K562 (cell line): Measurements from ENCODE around the gene SAPCD1. TPM values are rescaled to one million over a fixed set of nuclear protein-coding genes. Genes with fewer than 3 reads are reported as not detected.

Source experiments
- BCL6 ChIP-seq: fragments of 250-450 bp; sonication (Bioruptor Pico); IDR thresholded peaks from 2 replicates; pipeline ENCODE4 v1.4.0; 2020
- BDP1 ChIP-seq: IDR thresholded peaks from 3 replicates; pipeline ENCODE4 v1.6.1; 2011; ENCODE audit not compliant: insufficient read length, insufficient read depth
- ETV6 ChIP-seq, 3 experiments: fragments of 150-350 bp in 1 of 3; sonication (generic) in 1 of 3; formaldehyde crosslinking in 1 of 3; IDR thresholded peaks; 2 replicates each; pipeline versions ENCODE4 v1.6.1 to v1.8.0; 2014 to 2022; ENCODE audit warnings: borderline replicate concordance in 2 of 3, low read depth in 2 of 3, antibody characterized with exemption in 1 of 3, low read length in 1 of 3, mild to moderate bottlenecking in 1 of 3, missing genetic modification reagents in 1 of 3
- FOXM1 ChIP-seq, 2 experiments: fragments of 450-650 bp in 1 of 2; sonication (generic) in 1 of 2; formaldehyde crosslinking in 1 of 2; IDR thresholded peaks; 2 replicates each; pipeline versions ENCODE4 v1.6.1 to v1.9.0; 2017 to 2022; ENCODE audit warnings: low read depth in 2 of 2, mild to moderate bottlenecking in 2 of 2, missing genetic modification reagents in 1 of 2, moderate library complexity in 1 of 2
- KDM4B ChIP-seq, 2 experiments: fragments of 450-650 bp in 1 of 2; sonication (generic) in 1 of 2; IDR thresholded peaks; 2 replicates each; pipeline ENCODE4 v1.6.1; 2016 to 2017; ENCODE audit warnings: borderline replicate concordance in 2 of 2, antibody characterized with exemption in 1 of 2, low read depth in 1 of 2, mild to moderate bottlenecking in 1 of 2
- KLF6 ChIP-seq: fragments of 250-450 bp; sonication (Bioruptor Pico); IDR thresholded peaks from 2 replicates; pipeline ENCODE4 v1.4.0; 2020; ENCODE audit warnings: mild to moderate bottlenecking, moderate library complexity, borderline replicate concordance
- NFXL1 ChIP-seq: fragments of 450-650 bp; formaldehyde crosslinking; IDR thresholded peaks from 2 replicates; pipeline ENCODE4 v1.4.0; 2021; ENCODE audit warnings: mild to moderate bottlenecking
- NR2C2 ChIP-seq, 2 experiments: fragments of 200-800 bp in 1 of 2; sonication (Bioruptor generic) in 1 of 2; sonication (generic) in 1 of 2; formaldehyde crosslinking in 1 of 2; IDR thresholded peaks; 2 replicates each; pipeline versions ENCODE4 v1.6.1 to v1.8.0; 2016 to 2022; ENCODE audit warnings: mild to moderate bottlenecking in 1 of 2, missing compliant biosample characterization in 1 of 2, missing genetic modification characterization in 1 of 2, missing genetic modification reagents in 1 of 2
- NR2F6 ChIP-seq: fragments of 450-650 bp; formaldehyde crosslinking; IDR thresholded peaks from 2 replicates; pipeline ENCODE4 v1.4.0; 2020; ENCODE audit warnings: mild to moderate bottlenecking
- POLR2G ChIP-seq: fragments of 200-400 bp; formaldehyde crosslinking; IDR thresholded peaks from 2 replicates; pipeline ENCODE4 v1.6.1; 2017; ENCODE audit warnings: low read depth, mild to moderate bottlenecking, antibody characterized with exemption, low read length, moderate library complexity
- RB1 ChIP-seq: fragments of 450-650 bp; IDR thresholded peaks from 2 replicates; pipeline ENCODE4 v1.6.1; 2017; ENCODE audit warnings: low read depth, mild to moderate bottlenecking
- RCOR1 ChIP-seq, 2 experiments: IDR thresholded peaks; 2 replicates each; pipeline ENCODE4 v1.6.1; 2012; ENCODE audit warnings: low read depth in 2 of 2, low read length in 2 of 2, borderline replicate concordance in 1 of 2, improper control_type of control experiment in 1 of 2
- YY1 ChIP-seq, 3 experiments: IDR thresholded peaks; 2 replicates each; pipeline ENCODE4 v1.6.1; 2011; ENCODE audit warnings: low read length in 2 of 3, mild to moderate bottlenecking in 2 of 3, moderate library complexity in 2 of 3, borderline replicate concordance in 1 of 3, control low read depth in 1 of 3, low read depth in 1 of 3; ENCODE audit not compliant: insufficient read depth in 3 of 3, insufficient replicate concordance in 2 of 3, control insufficient read depth in 1 of 3, insufficient read length in 1 of 3; ENCODE audit errors: extremely low read depth in 1 of 3
- ZNF324 ChIP-seq: fragments of 250-450 bp; sonication (Bioruptor Pico); IDR thresholded peaks from 2 replicates; pipeline ENCODE4 v1.4.0; 2020; ENCODE audit warnings: mild to moderate bottlenecking
- ZNF354B ChIP-seq: fragments of 250-450 bp; sonication (Bioruptor Pico); IDR thresholded peaks from 2 replicates; pipeline ENCODE4 v1.4.0; 2020
- ZNF717 ChIP-seq: fragments of 250-450 bp; sonication (Bioruptor Pico); IDR thresholded peaks from 2 replicates; pipeline ENCODE4 v1.5.0; 2021
- ZNF75A ChIP-seq: fragments of 450-650 bp; formaldehyde crosslinking; IDR thresholded peaks from 2 replicates; pipeline ENCODE4 v1.4.0; 2020; ENCODE audit warnings: mild to moderate bottlenecking
- polyA plus RNA-seq, 8 experiments: library from polyadenylated mRNA; depleted of rRNA in 4 of 8; stranded (reverse) in 5 of 8; unstranded in 3 of 8; fragments of >200 nt; fragmentation: Nextera tagmentation in 2 of 8; fragmentation: Illumina TruSeq in 1 of 8; extraction: Ambion mirVana in 2 of 8; extraction: Trizol in 1 of 8; gene quantifications; 2 replicates each; pipeline versions ENCODE4 v1.2.1 to v1.2.3, GENCODE V29; 2011 to 2014; ENCODE audit warnings: inconsistent platforms in 1 of 8, missing spikeins in 1 of 8
- total RNA-seq, 7 experiments: library from RNA; depleted of rRNA in 6 of 7; stranded (reverse); fragments of >200 nt in 6 of 7; fragmentation: Illumina TruSeq in 2 of 7; extraction: Trizol in 2 of 7; gene quantifications; 2 replicates each; pipeline versions ENCODE4 v1.2.1 to v1.2.3, GENCODE V29; 2011 to 2021; ENCODE audit warnings: low replicate concordance in 1 of 7
- TF ChIP-seq, protein P1 (sequence below): fragments of 450-650 bp; IDR thresholded peaks from 2 replicates; pipeline ENCODE4 v1.6.1; 2016; ENCODE audit warnings: low read depth

SAPCD1 gene
- total and polyA plus RNA-seq, 9 of the 15 experiments (the other 6 are each of a cell fraction or from before 2014, with no cell fraction given), result 2.6 to 30.2 (median 7.4) TPM

DNA sequence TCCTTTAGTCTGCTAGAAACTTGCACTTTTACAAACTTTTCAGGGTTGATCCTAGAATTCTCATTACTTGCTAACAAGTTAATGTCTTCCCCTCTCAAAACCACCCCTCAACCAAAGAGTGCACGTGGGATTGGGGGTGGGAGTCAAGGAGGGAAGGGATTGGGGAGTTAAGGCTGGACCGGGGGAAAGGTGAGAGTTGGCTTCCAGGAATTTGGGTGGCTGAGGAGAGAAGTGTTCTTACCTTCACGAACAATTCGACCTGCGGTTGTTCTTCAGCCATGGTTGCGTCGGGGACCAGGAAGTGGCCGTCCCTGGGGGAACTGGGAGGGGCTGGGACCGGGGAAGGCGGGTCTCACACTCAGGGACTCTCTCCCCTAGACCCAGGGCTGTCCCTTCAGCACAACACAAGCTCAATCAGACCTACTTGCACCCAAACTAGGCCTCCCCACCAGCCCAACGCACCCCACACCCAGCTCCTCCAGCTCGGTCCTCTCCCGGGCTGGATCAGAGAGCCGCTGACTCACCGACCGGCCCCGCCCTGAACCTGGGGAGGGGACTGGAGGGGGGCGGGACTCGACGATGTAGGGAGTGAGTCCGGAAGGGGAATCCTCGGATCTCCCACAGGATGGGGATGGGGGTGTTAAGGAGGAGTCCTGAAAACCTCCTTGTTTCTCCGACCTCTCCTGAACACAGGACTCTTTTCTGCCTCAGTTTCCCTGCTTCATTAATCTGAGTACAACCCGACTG, 26.3 kb upstream of the SAPCD1 start, which contains the start of gene CLIC1 (continued):
- TF ChIP-seq, protein P1, sequence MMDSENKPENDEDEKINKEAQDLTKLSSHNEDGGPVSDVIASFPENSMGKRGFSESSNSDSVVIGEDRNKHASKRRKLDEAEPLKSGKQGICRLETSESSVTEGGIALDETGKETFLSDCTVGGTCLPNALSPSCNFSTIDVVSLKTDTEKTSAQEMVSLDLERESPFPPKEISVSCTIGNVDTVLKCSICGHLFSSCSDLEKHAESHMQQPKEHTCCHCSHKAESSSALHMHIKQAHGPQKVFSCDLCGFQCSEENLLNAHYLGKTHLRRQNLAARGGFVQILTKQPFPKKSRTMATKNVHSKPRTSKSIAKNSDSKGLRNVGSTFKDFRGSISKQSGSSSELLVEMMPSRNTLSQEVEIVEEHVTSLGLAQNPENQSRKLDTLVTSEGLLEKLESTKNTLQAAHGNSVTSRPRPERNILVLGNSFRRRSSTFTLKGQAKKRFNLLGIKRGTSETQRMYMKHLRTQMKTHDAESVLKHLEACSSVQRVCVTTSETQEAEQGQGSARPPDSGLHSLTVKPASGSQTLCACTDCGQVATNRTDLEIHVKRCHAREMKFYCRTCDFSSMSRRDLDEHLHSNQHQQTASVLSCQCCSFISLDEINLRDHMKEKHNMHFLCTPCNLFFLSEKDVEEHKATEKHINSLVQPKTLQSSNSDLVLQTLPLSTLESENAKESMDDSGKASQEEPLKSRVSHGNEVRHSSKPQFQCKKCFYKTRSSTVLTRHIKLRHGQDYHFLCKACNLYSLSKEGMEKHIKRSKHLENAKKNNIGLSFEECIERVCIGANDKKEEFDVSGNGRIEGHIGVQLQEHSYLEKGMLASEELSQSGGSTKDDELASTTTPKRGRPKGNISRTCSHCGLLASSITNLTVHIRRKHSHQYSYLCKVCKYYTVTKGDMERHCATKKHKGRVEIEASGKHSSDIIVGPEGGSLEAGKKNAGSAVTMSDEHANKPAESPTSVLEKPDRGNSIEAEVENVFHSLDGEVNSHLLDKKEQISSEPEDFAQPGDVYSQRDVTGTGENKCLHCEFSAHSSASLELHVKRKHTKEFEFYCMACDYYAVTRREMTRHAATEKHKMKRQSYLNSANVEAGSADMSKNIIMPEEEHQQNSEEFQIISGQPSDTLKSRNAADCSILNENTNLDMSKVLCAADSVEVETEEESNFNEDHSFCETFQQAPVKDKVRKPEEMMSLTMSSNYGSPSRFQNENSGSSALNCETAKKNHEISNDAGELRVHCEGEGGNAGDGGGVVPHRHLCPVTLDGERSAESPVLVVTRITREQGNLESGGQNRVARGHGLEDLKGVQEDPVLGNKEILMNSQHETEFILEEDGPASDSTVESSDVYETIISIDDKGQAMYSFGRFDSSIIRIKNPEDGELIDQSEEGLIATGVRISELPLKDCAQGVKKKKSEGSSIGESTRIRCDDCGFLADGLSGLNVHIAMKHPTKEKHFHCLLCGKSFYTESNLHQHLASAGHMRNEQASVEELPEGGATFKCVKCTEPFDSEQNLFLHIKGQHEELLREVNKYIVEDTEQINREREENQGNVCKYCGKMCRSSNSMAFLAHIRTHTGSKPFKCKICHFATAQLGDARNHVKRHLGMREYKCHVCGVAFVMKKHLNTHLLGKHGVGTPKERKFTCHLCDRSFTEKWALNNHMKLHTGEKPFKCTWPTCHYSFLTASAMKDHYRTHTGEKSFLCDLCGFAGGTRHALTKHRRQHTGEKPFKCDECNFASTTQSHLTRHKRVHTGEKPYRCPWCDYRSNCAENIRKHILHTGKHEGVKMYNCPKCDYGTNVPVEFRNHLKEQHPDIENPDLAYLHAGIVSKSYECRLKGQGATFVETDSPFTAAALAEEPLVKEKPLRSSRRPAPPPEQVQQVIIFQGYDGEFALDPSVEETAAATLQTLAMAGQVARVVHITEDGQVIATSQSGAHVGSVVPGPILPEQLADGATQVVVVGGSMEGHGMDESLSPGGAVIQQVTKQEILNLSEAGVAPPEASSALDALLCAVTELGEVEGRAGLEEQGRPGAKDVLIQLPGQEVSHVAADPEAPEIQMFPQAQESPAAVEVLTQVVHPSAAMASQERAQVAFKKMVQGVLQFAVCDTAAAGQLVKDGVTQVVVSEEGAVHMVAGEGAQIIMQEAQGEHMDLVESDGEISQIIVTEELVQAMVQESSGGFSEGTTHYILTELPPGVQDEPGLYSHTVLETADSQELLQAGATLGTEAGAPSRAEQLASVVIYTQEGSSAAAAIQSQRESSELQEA, result no peak
- peak; percentile 90 for TF ChIP-seq KLF6 (CRISPR knock-in tag)
- TF ChIP-seq POLR2G, result peak; percentile 97
- TF ChIP-seq BCL6 (CRISPR knock-in tag), result no peak
- no peak for TF ChIP-seq ETV6 (IDR thresholded peaks at IDR 0.05; ENCODE audit: borderline replicate concordance in 1 of 2, low read depth in 2 of 2, low read length in 1 of 2)
- peak; percentile 20; the same call in 1 of the 2 replicates for TF ChIP-seq ETV6 (CRISPR knock-in tag; IDR thresholded peaks at IDR 0.05; ENCODE audit: borderline replicate concordance)
- TF ChIP-seq NR2F6, result no peak
- TF ChIP-seq ZNF354B, result no peak
- no peak for TF ChIP-seq KDM4B (IDR thresholded peaks at IDR 0.05; ENCODE audit: borderline replicate concordance in 2 of 2, low read depth in 1 of 2)
- no peak for TF ChIP-seq BDP1
- peak; percentile 85 for TF ChIP-seq NR2C2 (CRISPR knock-in tag; IDR thresholded peaks at IDR 0.05)
- TF ChIP-seq NR2C2 (tag; IDR thresholded peaks at IDR 0.05), result no peak
- peak in 1 of 2 experiments; percentile 90; a peak in 2 of 4 replicates for TF ChIP-seq RCOR1 (IDR thresholded peaks at IDR 0.05; ENCODE audit: borderline replicate concordance in 1 of 2, low read depth in 2 of 2, low read length in 2 of 2)
- TF ChIP-seq NFXL1 (CRISPR knock-in tag), result peak; percentile 3; the same call in 1 of the 2 replicates
- TF ChIP-seq FOXM1 (IDR thresholded peaks at IDR 0.05; ENCODE audit: low read depth), result no peak
- peak; percentile 57 for TF ChIP-seq FOXM1 (CRISPR knock-in tag; IDR thresholded peaks at IDR 0.05; ENCODE audit: low read depth)
- TF ChIP-seq RB1, result no peak
- TF ChIP-seq ZNF75A (CRISPR knock-in tag), result peak; percentile 82; the same call in 1 of the 2 replicates
- TF ChIP-seq YY1 (IDR thresholded peaks at IDR 0.05; ENCODE audit: borderline replicate concordance in 1 of 3, control insufficient read depth in 1 of 3, extremely low read depth in 1 of 3, insufficient read depth in 3 of 3, insufficient read length in 1 of 3, insufficient replicate concordance in 2 of 3, low read depth in 1 of 3, low read length in 2 of 3), result peak in 1 of 3 experiments; percentile 75
- 0 out of 2 replicates have a peak, but pooled peaks have one; percentile 6 for TF ChIP-seq ZNF324
- peak; percentile 56 for TF ChIP-seq ZNF717 (CRISPR knock-in tag)
